GM19328 (cell line): ENCODE data around the gene ADI1.

Experiments
- ATAC-seq: cut with Tn5 transposase; IDR thresholded peaks from one replicate; pipeline ENCODE4 v1.9.1; 2021; ENCODE audit warnings: mild to moderate bottlenecking, moderate library complexity; ENCODE audit not compliant: unreplicated experiment

The ADI1 gene

GRCh38 chr2:3481736-3482362 lies 37.5 kb downstream of the ADI1 start:
- ATAC-seq = no peak

- ATAC-seq = no peak
Observed at GRCh38 chr2:3481011-3481400, 38.3 kb downstream of the ADI1 start.

- ATAC-seq = no peak
Observed at GRCh38 chr2:3480352-3481010, 38.9 kb downstream of the ADI1 start.

GRCh38 chr2:3479430-3480320 lies 39.7 kb downstream of the ADI1 start:
- no peak for ATAC-seq

GRCh38 chr2:3478846-3479385 lies 40.4 kb downstream of the ADI1 start:
- no peak for ATAC-seq

GRCh38 chr2:3476985-3477327 lies 42.4 kb downstream of the ADI1 start:
- no peak for ATAC-seq

GRCh38 chr2:3476321-3476984 lies 42.9 kb downstream of the ADI1 start:
- ATAC-seq = no peak

- ATAC-seq = no peak
Observed at GRCh38 chr2:3475771-3476170, 43.6 kb downstream of the ADI1 start.

- ATAC-seq = no peak
Observed at GRCh38 chr2:3472966-3473365, 46.4 kb downstream of the ADI1 start.

GRCh38 chr2:3472296-3472695 lies 47.0 kb downstream of the ADI1 start:
- no peak for ATAC-seq

GRCh38 chr2:3470856-3471737 lies 48.2 kb downstream of the ADI1 start:
- no peak for ATAC-seq

GRCh38 chr2:3470166-3470651 lies 49.1 kb downstream of the ADI1 start:
- ATAC-seq = no peak

- ATAC-seq = no peak
Observed at GRCh38 chr2:3469486-3469885, 49.8 kb downstream of the ADI1 start.

GRCh38 chr2:3468296-3468988 lies 50.9 kb downstream of the ADI1 start:
- ATAC-seq = no peak

GRCh38 chr2:3467654-3468053 lies 51.7 kb downstream of the ADI1 start:
- no peak for ATAC-seq

- no peak for ATAC-seq
Observed at GRCh38 chr2:3466966-3467365, 52.4 kb downstream of the ADI1 start.

- no peak for ATAC-seq
Observed at GRCh38 chr2:3466482-3466863, 52.9 kb downstream of the ADI1 start.

- no peak for ATAC-seq
Observed at GRCh38 chr2:3465844-3466481, 53.4 kb downstream of the ADI1 start.

- no peak for ATAC-seq
Observed at GRCh38 chr2:3465328-3465727, 54.0 kb downstream of the ADI1 start.
